Esophagus muscularis mucosa (tissue), 4 donors: ENCODE data around the gene SLC2A13. TPM values are rescaled to one million over a fixed set of nuclear protein-coding genes. Genes with fewer than 3 reads are reported as not detected.
"Not testable (repeated sequence)": the region's sequence is repeated elsewhere in the genome, so short reads cannot be mapped to it uniquely, and the experiment has no call there.

ENCODE experiments used
- DNase-seq: peaks from one replicate; pipeline ENCODE4 v3.0.0-alpha.2; 2017; ENCODE audit errors: extremely low spot score
- H3K27ac ChIP-seq, 4 donors: fragments of 200-600 bp; sonication (generic); replicated peaks in 1 of 4; 1 replicate in 3 of 4; 2 replicates in 1 of 4; pipeline ENCODE4 v1.5.1; 2016 to 2019; ENCODE audit warnings: mild to moderate bottlenecking in 1 of 4
- H3K27me3 ChIP-seq, 4 donors: fragments of 200-600 bp; sonication (generic); one replicate each; pipeline versions ENCODE4 v1.5.1 to v1.6.0; 2016 to 2019
- H3K36me3 ChIP-seq, 4 donors: fragments of 200-600 bp; sonication (generic); one replicate each; pipeline ENCODE4 v1.5.1; 2016 to 2019
- H3K4me1 ChIP-seq, 4 donors: fragments of 200-600 bp; sonication (generic); one replicate each; pipeline ENCODE4 v1.5.1; 2016 to 2019
- H3K4me3 ChIP-seq, 4 donors: fragments of 200-600 bp; sonication (generic); 1 replicate in 2 of 4; 2 replicates in 2 of 4; pipeline ENCODE4 v1.5.1; 2016 to 2019; ENCODE audit warnings: mild to moderate bottlenecking in 4 of 4, moderate library complexity in 1 of 4
- H3K9me3 ChIP-seq, 4 donors: fragments of 200-600 bp; sonication (generic); 1 replicate in 3 of 4; 2 replicates in 1 of 4; pipeline ENCODE4 v1.5.1; 2016 to 2019
- CTCF ChIP-seq, 3 experiments: fragments of 200-600 bp in 2 of 3; fragments of 450-650 bp in 1 of 3; sonication (generic) in 2 of 3; IDR thresholded peaks; one replicate each; pipeline ENCODE4 v1.5.1; 2017 to 2019; ENCODE audit warnings: antibody characterized with exemption in 3 of 3, mild to moderate bottlenecking in 2 of 3, moderate library complexity in 1 of 3
- EP300 ChIP-seq: sonication (generic); formaldehyde crosslinking; IDR thresholded peaks from one replicate; pipeline ENCODE4 v1.6.1; 2017; ENCODE audit warnings: antibody characterized with exemption
- POLR2A ChIP-seq: fragments of 450-650 bp; IDR thresholded peaks from one replicate; pipeline ENCODE4 v1.6.1; 2017; ENCODE audit warnings: antibody characterized with exemption, moderate library complexity, mild to moderate bottlenecking, low read depth
- POLR2AphosphoS5 ChIP-seq, 2 donors: sonication (generic); formaldehyde crosslinking; IDR thresholded peaks; one replicate each; pipeline ENCODE4 v1.6.1; 2017; ENCODE audit warnings: antibody characterized with exemption in 2 of 2
- WGBS: methylation state at CpG from one replicate; pipeline ENCODE4 v1.1.5; 2018; 5-methylcytosine and 5-hydroxymethylcytosine counted together
- intact Hi-C: fragments of 100-400 bp; cut with DNase I; formaldehyde crosslinking; loops from one replicate; pipeline ENCODE4 v1.15.1; 2023
- total RNA-seq, 4 donors: library from RNA; depleted of rRNA; stranded (reverse); fragments of >200 nt; gene quantifications; one replicate each; pipeline versions ENCODE4 v1.1.0 to v1.2.1, GENCODE V29; 2016

Gene SLC2A13
- total RNA-seq, 4 donors from 2014 or later: 19.6 to 25.7 (median 21.4) TPM

GRCh38 chr12:39852346-39852745 lies 253.5 kb downstream of the SLC2A13 start:
- Histone ChIP-seq H3K27me3 (no peaks in the 10 kb centered on the region), H3K4me3 (no peak overlapping the region), H3K36me3 (no peaks in the 10 kb centered on the region), H3K9me3 (no peaks in the 10 kb centered on the region), H3K27ac (no peak overlapping the region), H3K4me1 (no peaks in the 10 kb centered on the region)
- DNase-seq: no peak
- TF ChIP-seq POLR2AphosphoS5 (IDR thresholded peaks at IDR 0.05) (no peak), CTCF (IDR thresholded peaks at IDR 0.05) (no peak), EP300 (no peak), POLR2A (no peak)
- 93% methylated on average over 1 of the region's 1 CpG for WGBS
- intact Hi-C loops: no loop called here

- 97% methylated on average over 1 of the region's 1 CpG for WGBS
- intact Hi-C loops, H3K27me3 ChIP-seq, H3K36me3 ChIP-seq, H3K4me1 ChIP-seq, DNase-seq, H3K9me3 ChIP-seq, H3K27ac ChIP-seq, H3K4me3 ChIP-seq: not testable (repeated sequence)
Observed at GRCh38 chr12:39848218-39848617, 257.7 kb downstream of the SLC2A13 start.

- no peak for TF ChIP-seq CTCF (IDR thresholded peaks at IDR 0.05)
- TF ChIP-seq EP300: no peak
- no peak for TF ChIP-seq POLR2AphosphoS5 (IDR thresholded peaks at IDR 0.05)
- TF ChIP-seq POLR2A: no peak
Observed at GRCh38 chr12:39846971-39847650, 258.8 kb downstream of the SLC2A13 start.

GRCh38 chr12:39846304-39846703 lies 259.6 kb downstream of the SLC2A13 start:
- TF ChIP-seq POLR2A (no peak), CTCF (IDR thresholded peaks at IDR 0.05) (no peak), POLR2AphosphoS5 (IDR thresholded peaks at IDR 0.05) (no peak), EP300 (no peak)
- WGBS: 89% methylated on average over 2 of the region's 2 CpGs
- no peak overlapping the region for H3K4me3 ChIP-seq
- no peaks in the 10 kb centered on the region for H3K4me1 ChIP-seq
- no peak overlapping the region for H3K27ac ChIP-seq
- no peaks in the 10 kb centered on the region for H3K36me3 ChIP-seq
- H3K27me3 ChIP-seq: no peaks in the 10 kb centered on the region
- no peaks in the 10 kb centered on the region for H3K9me3 ChIP-seq
- DNase-seq: no peak
- intact Hi-C loops: no loop called here

More at GRCh38 chr12:39846971-39847650, 258.8 kb downstream of the SLC2A13 start:
- no peaks in the 10 kb centered on the region for H3K4me1 ChIP-seq
- H3K4me3 ChIP-seq: no peak overlapping the region
- no peak overlapping the region for H3K27ac ChIP-seq
- H3K36me3 ChIP-seq: no peaks in the 10 kb centered on the region
- no peaks in the 10 kb centered on the region for H3K9me3 ChIP-seq
- intact Hi-C loops: no loop called here
- no peak for DNase-seq
- WGBS: 59% methylated on average over 2 of the region's 2 CpGs
- no peaks in the 10 kb centered on the region for H3K27me3 ChIP-seq

GRCh38 chr12:39840422-39840821 lies 265.5 kb downstream of the SLC2A13 start:
- H3K27me3 ChIP-seq: no peaks in the 10 kb centered on the region

GRCh38 chr12:39839072-39839471 lies 266.8 kb downstream of the SLC2A13 start:
- Histone ChIP-seq H3K27ac (no peak overlapping the region), H3K4me1 (no peaks in the 10 kb centered on the region), H3K4me3 (no peak overlapping the region), H3K36me3 (no peaks in the 10 kb centered on the region), H3K9me3 (no peaks in the 10 kb centered on the region), H3K27me3 (no peaks in the 10 kb centered on the region)
- intact Hi-C loops: no loop called here
- DNase-seq: no peak
- 94% methylated on average over 6 of the region's 6 CpGs for WGBS
- TF ChIP-seq POLR2AphosphoS5 (IDR thresholded peaks at IDR 0.05): no peak
- no peak for TF ChIP-seq POLR2A
- TF ChIP-seq CTCF (IDR thresholded peaks at IDR 0.05): no peak
- no peak for TF ChIP-seq EP300

More at GRCh38 chr12:39840422-39840821, 265.5 kb downstream of the SLC2A13 start:
- Histone ChIP-seq H3K27ac (no peak overlapping the region), H3K4me1 (no peaks in the 10 kb centered on the region), H3K36me3 (no peaks in the 10 kb centered on the region), H3K4me3 (no peak overlapping the region), H3K9me3 (no peaks in the 10 kb centered on the region)
- DNase-seq: no peak
- 96% methylated on average over 2 of the region's 2 CpGs for WGBS
- no peak for TF ChIP-seq EP300
- intact Hi-C loops: no loop called here
